Neuronal stem cell (in vitro differentiated cells): ENCODE data around the gene KLHL22.

ENCODE experiments used
- DNase-seq: peaks from one replicate; pipeline ENCODE4 v3.0.0-alpha.2; 2013; ENCODE audit warnings: low spot score
- H2AFZ ChIP-seq: one replicate; pipeline ENCODE4 v1.6.1; 2013; ENCODE audit warnings: mild to moderate bottlenecking, low read length, inconsistent platforms
- H2AK5ac ChIP-seq: 2 replicates; pipeline ENCODE4 v1.6.1; 2013; ENCODE audit warnings: low read depth, mild to moderate bottlenecking, inconsistent platforms, low read length, moderate library complexity, mixed read lengths
- H2BK120ac ChIP-seq: 2 replicates; pipeline ENCODE4 v1.6.1; 2013; ENCODE audit warnings: low read depth, mild to moderate bottlenecking, inconsistent platforms, low read length, moderate library complexity, mixed read lengths
- H2BK12ac ChIP-seq: one replicate; pipeline ENCODE4 v1.6.1; 2013; ENCODE audit warnings: low read length, inconsistent platforms
- H2BK15ac ChIP-seq: 2 replicates; pipeline ENCODE4 v1.6.1; 2013; ENCODE audit warnings: mild to moderate bottlenecking, low read length, inconsistent platforms, mixed read lengths
- H2BK5ac ChIP-seq: one replicate; pipeline ENCODE4 v1.6.1; 2013; ENCODE audit warnings: inconsistent platforms, mild to moderate bottlenecking, low read length, moderate library complexity
- H3K14ac ChIP-seq: one replicate; pipeline ENCODE4 v1.6.1; 2013; ENCODE audit warnings: low read length, inconsistent platforms
- H3K18ac ChIP-seq: 2 replicates; pipeline ENCODE4 v1.6.1; 2013; ENCODE audit warnings: low read length, inconsistent platforms
- H3K23ac ChIP-seq: 2 replicates; pipeline ENCODE4 v1.6.1; 2013; ENCODE audit warnings: low read depth, mild to moderate bottlenecking, mixed read lengths, low read length, inconsistent platforms; ENCODE audit not compliant: poor library complexity
- H3K27ac ChIP-seq: replicated peaks from 3 replicates; pipeline ENCODE4 v1.5.1; 2013; ENCODE audit warnings: low read length, inconsistent platforms
- H3K27me3 ChIP-seq, 3 experiments: 2 replicates each; pipeline ENCODE4 v1.6.1; 2013; ENCODE audit warnings: low read length in 3 of 3, mild to moderate bottlenecking in 2 of 3, inconsistent platforms in 1 of 3, low read depth in 1 of 3, mixed read lengths in 1 of 3, moderate library complexity in 1 of 3; ENCODE audit not compliant: control insufficient read depth in 3 of 3, insufficient read depth in 3 of 3
- H3K36me3 ChIP-seq, 2 donors: replicated peaks in 1 of 2; 2 replicates each; pipeline ENCODE4 v1.6.1; 2013; ENCODE audit warnings: low read length in 2 of 2; ENCODE audit not compliant: control insufficient read depth in 2 of 2, insufficient read depth in 2 of 2
- H3K4ac ChIP-seq: 2 replicates; pipeline ENCODE4 v1.6.1; 2013; ENCODE audit warnings: inconsistent platforms, mild to moderate bottlenecking, low read length, moderate library complexity
- H3K4me1 ChIP-seq, 2 donors: 1 replicate in 1 of 2; 2 replicates in 1 of 2; pipeline ENCODE4 v1.6.1; 2013; ENCODE audit warnings: low read length in 2 of 2, low read depth in 1 of 2; ENCODE audit not compliant: control insufficient read depth in 2 of 2, insufficient read depth in 1 of 2
- H3K4me2 ChIP-seq: one replicate; pipeline ENCODE4 v1.6.1; 2013; ENCODE audit warnings: mild to moderate bottlenecking, low read length, inconsistent platforms; ENCODE audit not compliant: insufficient read depth, poor library complexity, severe bottlenecking
- H3K4me3 ChIP-seq, 2 donors: 2 replicates each; pipeline ENCODE4 v1.5.1; 2013; ENCODE audit warnings: low read length in 2 of 2, mild to moderate bottlenecking in 2 of 2, inconsistent platforms in 1 of 2, moderate library complexity in 1 of 2
- H3K79me1 ChIP-seq: one replicate; pipeline ENCODE4 v1.6.1; 2013; ENCODE audit warnings: low read depth, mild to moderate bottlenecking, inconsistent platforms, low read length, moderate library complexity
- H3K9ac ChIP-seq: one replicate; pipeline ENCODE4 v1.6.1; 2013; ENCODE audit warnings: mild to moderate bottlenecking, low read depth, low read length, inconsistent platforms; ENCODE audit not compliant: poor library complexity
- H3K9me3 ChIP-seq, 2 donors: replicated peaks in 1 of 2; 2 replicates each; pipeline versions ENCODE3 to v1.6.1; 2013; ENCODE audit warnings: low read length in 2 of 2, mild to moderate bottlenecking in 2 of 2, inconsistent platforms in 1 of 2, low read depth in 1 of 2, mixed read lengths in 1 of 2, moderate library complexity in 1 of 2; ENCODE audit not compliant: control insufficient read depth in 2 of 2, insufficient read depth in 1 of 2
- H4K8ac ChIP-seq: one replicate; pipeline ENCODE4 v1.6.1; 2013; ENCODE audit warnings: low read depth, mild to moderate bottlenecking, inconsistent platforms, low read length, moderate library complexity
- H4K91ac ChIP-seq: one replicate; pipeline ENCODE4 v1.6.1; 2013; ENCODE audit warnings: low read length, low read depth, mild to moderate bottlenecking, inconsistent platforms; ENCODE audit not compliant: poor library complexity
- WGBS, 2 donors: extraction: QIAGEN DNeasy Blood & Tissue Kit; methylation state at CpG; one replicate each; pipeline ENCODE4 v1.1.7; 2013; ENCODE audit warnings: missing lambda C conversion rate in 2 of 2, mixed read lengths in 1 of 2; ENCODE audit not compliant: insufficient read length in 2 of 2, insufficient replicate concordance in 1 of 2; ENCODE audit errors: extremely low coverage in 2 of 2; 5-methylcytosine and 5-hydroxymethylcytosine counted together

The KLHL22 gene

GRCh38 chr22:20532256-20532993 is 36.8 kb upstream of the KLHL22 start:
- no peak overlapping the region for H2BK12ac ChIP-seq
- H2AFZ ChIP-seq, result peak overlapping the region; percentile 36
- peak overlapping the region; percentile 60 for H3K9ac ChIP-seq
- H4K8ac ChIP-seq, result no peak overlapping the region
- peak overlapping the region in 1 of 2 donors; percentile 31 for H3K4me3 ChIP-seq
- peaks cover 21 to 34% of the 10 kb centered on the region in 2 donors for H3K4me1 ChIP-seq
- H3K4me2 ChIP-seq, result no peak overlapping the region
- no peak for DNase-seq
- WGBS, 2 donors, result no CpG with 5 or more reads among the region's 10 CpGs
- no peak overlapping the region for H2BK15ac ChIP-seq
- no peak overlapping the region for H3K4ac ChIP-seq
- H3K23ac ChIP-seq, result no peak overlapping the region
- no peak overlapping the region for H3K14ac ChIP-seq
- peak overlapping the region; percentile 19 for H3K27ac ChIP-seq
- H3K79me1 ChIP-seq, result peaks cover 25% of the 10 kb centered on the region
- H3K18ac ChIP-seq, result peak overlapping the region; percentile 9
- no peak overlapping the region for H2AK5ac ChIP-seq
- no peaks in the 10 kb centered on the region for H3K27me3 ChIP-seq
- H2BK5ac ChIP-seq, result no peak overlapping the region
- no peak overlapping the region for H2BK120ac ChIP-seq
- peaks cover 5 to 8% of the 10 kb centered on the region in 2 donors for H3K9me3 ChIP-seq
- H4K91ac ChIP-seq, result no peak overlapping the region
- H3K36me3 ChIP-seq, result peaks cover 14 to 54% of the 10 kb centered on the region in 2 donors

DNA sequence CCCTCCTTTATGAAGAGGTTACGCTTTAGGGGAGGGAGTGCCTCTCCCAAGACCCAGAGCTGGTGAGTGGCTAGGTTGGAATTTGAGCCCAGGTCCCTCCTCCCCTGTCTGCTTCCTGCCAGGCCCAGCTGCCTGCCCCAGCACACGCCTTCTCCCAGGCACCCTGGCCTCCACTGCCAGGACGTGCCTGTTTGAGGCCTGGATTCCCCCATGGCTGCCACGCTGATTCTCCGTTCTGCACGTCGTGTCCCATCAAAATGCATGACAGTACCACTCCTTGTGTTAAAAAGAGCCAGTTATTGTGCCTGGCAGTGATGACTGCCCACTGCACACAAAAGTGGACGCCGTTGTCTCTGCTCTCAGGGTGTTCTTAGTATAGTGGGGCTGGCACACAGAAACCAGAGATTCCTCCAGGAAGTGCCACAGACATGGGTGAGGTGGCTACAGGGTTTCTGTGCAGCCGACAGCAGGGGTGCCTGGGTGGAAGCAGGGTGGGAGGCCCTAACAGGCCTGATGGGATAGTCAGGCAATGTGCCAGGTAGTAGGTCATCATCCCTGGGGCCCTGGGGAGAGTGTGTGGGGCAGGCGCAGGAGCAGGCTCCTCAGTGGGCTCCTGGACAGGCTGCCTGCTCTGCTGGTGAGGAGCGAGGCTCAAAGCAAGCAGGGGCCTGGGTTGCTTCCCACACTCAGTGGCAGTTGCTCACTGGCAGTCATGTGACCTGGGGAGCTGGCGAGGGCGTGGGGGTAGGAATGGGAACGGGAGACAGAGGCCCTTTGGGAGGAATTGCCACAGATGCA is 36.0 kb upstream of the KLHL22 start:
- no peaks in the 10 kb centered on the region for H3K27me3 ChIP-seq

DNA sequence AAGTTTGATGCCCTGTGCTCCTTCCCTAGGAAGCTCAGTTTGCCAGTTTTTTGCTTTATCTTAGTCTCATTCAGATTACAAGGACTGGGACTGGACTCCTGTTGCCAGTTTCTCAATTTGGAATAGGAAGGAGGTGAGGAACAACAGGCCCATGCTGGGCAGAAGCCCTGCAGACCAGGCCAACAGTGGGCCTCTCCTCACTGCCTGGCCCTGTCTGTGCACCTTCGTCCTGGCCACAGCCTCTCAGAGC is 35.5 kb upstream of the KLHL22 start:
- peaks cover 12 to 55% of the 10 kb centered on the region in 2 donors for H3K36me3 ChIP-seq
- H3K23ac ChIP-seq, result peak overlapping the region; percentile 57
- no peaks in the 10 kb centered on the region for H3K27me3 ChIP-seq
- H4K8ac ChIP-seq, result no peak overlapping the region
- H2BK12ac ChIP-seq, result no peak overlapping the region
- no peak overlapping the region for H2AFZ ChIP-seq
- H2BK5ac ChIP-seq, result no peak overlapping the region
- no peak overlapping the region for H2AK5ac ChIP-seq
- peak overlapping the region; percentile 56 for H4K91ac ChIP-seq
- peak overlapping the region; percentile 54 for H3K18ac ChIP-seq
- H3K9ac ChIP-seq, result peak overlapping the region; percentile 1
- no peak overlapping the region for H2BK120ac ChIP-seq
- H3K4ac ChIP-seq, result no peak overlapping the region
- peaks cover 21 to 34% of the 10 kb centered on the region in 2 donors for H3K4me1 ChIP-seq
- no CpG with 5 or more reads among the region's 1 CpG for WGBS, 2 donors
- no peak for DNase-seq
- H3K4me2 ChIP-seq, result no peak overlapping the region
- H3K9me3 ChIP-seq, result peaks cover 5 to 9% of the 10 kb centered on the region in 2 donors
- peak overlapping the region; percentile 26 for H3K27ac ChIP-seq
- H3K79me1 ChIP-seq, result peaks cover 23% of the 10 kb centered on the region
- no peak overlapping the region for H3K4me3 ChIP-seq
- H3K14ac ChIP-seq, result peak overlapping the region; percentile 61
- no peak overlapping the region for H2BK15ac ChIP-seq

More for the DNA sequence above, 36.0 kb upstream of the KLHL22 start:
- peak overlapping the region; percentile 61 for H3K14ac ChIP-seq
- H3K4me3 ChIP-seq, result no peak overlapping the region
- H3K4ac ChIP-seq, result no peak overlapping the region
- H2AFZ ChIP-seq, result no peak overlapping the region
- no peak overlapping the region for H3K4me2 ChIP-seq
- H3K23ac ChIP-seq, result peak overlapping the region; percentile 4
- H3K9ac ChIP-seq, result peak overlapping the region; percentile 1
- no peak overlapping the region for H2BK5ac ChIP-seq
- no peak overlapping the region for H4K91ac ChIP-seq
- no peak overlapping the region for H2AK5ac ChIP-seq
- peak overlapping the region; percentile 26 for H3K27ac ChIP-seq
- H3K36me3 ChIP-seq, result peaks cover 12 to 54% of the 10 kb centered on the region in 2 donors
- no peak overlapping the region for H2BK15ac ChIP-seq
- no peak for DNase-seq
- H3K4me1 ChIP-seq, result peaks cover 21 to 34% of the 10 kb centered on the region in 2 donors
- no CpG with 5 or more reads among the region's 15 CpGs for WGBS, 2 donors
- H3K9me3 ChIP-seq, result peaks cover 5 to 9% of the 10 kb centered on the region in 2 donors
- H3K18ac ChIP-seq, result peak overlapping the region; percentile 54
- no peak overlapping the region for H2BK12ac ChIP-seq
- H2BK120ac ChIP-seq, result no peak overlapping the region
- no peak overlapping the region for H4K8ac ChIP-seq
- H3K79me1 ChIP-seq, result peaks cover 23% of the 10 kb centered on the region
